GM21528 (cell line): ENCODE measurements around the gene WNT7A.
"Not testable (repeated sequence)": the region's sequence is repeated elsewhere in the genome, so short reads cannot be mapped to it uniquely, and the experiment has no call there.

Experiments used
- ATAC-seq: cut with Tn5 transposase; IDR thresholded peaks from one replicate; pipeline ENCODE4 v1.9.1; 2021; ENCODE audit warnings: mild to moderate bottlenecking, moderate library complexity; ENCODE audit not compliant: unreplicated experiment, low FRiP score

Gene WNT7A

GRCh38 chr3:13879946-13880810 lies at the start of gene WNT7A:
WNT7A (minus strand) TSS chr3:13880071; CDS start chr3:13879816, 255 bp downstream.
- no peak for ATAC-seq

- ATAC-seq: not testable (repeated sequence)
Measured at GRCh38 chr3:13928741-13929140, 48.9 kb upstream of the WNT7A start.

GRCh38 chr3:13927295-13927694 lies 47.4 kb upstream of the WNT7A start:
- ATAC-seq: no peak

GRCh38 chr3:13916375-13916774 lies 36.5 kb upstream of the WNT7A start:
- ATAC-seq: no peak

GRCh38 chr3:13902648-13903238 lies 22.9 kb upstream of the WNT7A start:
- no peak for ATAC-seq

- ATAC-seq: no peak
Measured at GRCh38 chr3:13901935-13902584, 22.2 kb upstream of the WNT7A start.

- no peak for ATAC-seq
Measured at GRCh38 chr3:13898346-13898745, 18.5 kb upstream of the WNT7A start.

- no peak for ATAC-seq
Measured at GRCh38 chr3:13896473-13897154, 16.7 kb upstream of the WNT7A start.

- peak; percentile 96 for ATAC-seq
Measured at GRCh38 chr3:13895155-13896105, 15.6 kb upstream of the WNT7A start.

GRCh38 chr3:13894807-13895154 lies 14.9 kb upstream of the WNT7A start:
- ATAC-seq: no peak

GRCh38 chr3:13894096-13894806 lies 14.4 kb upstream of the WNT7A start:
- ATAC-seq: no peak

GRCh38 chr3:13892304-13892703 lies 12.4 kb upstream of the WNT7A start:
- no peak for ATAC-seq

- no peak for ATAC-seq
Measured at GRCh38 chr3:13891492-13892073, 11.7 kb upstream of the WNT7A start.

- ATAC-seq: no peak
Measured at GRCh38 chr3:13891017-13891392, 11.1 kb upstream of the WNT7A start.

GRCh38 chr3:13890377-13891016 lies 10.6 kb upstream of the WNT7A start:
- no peak for ATAC-seq

GRCh38 chr3:13888576-13888975 lies 8.7 kb upstream of the WNT7A start:
- ATAC-seq: no peak

- ATAC-seq: no peak
Measured at GRCh38 chr3:13887495-13888300, 7.8 kb upstream of the WNT7A start.
